LHCN-M2 (cell line): ENCODE results near the gene XPNPEP3. TPM values are rescaled to one million over a fixed set of nuclear protein-coding genes. Genes with fewer than 3 reads are reported as not detected.
"Not testable (repeated sequence)": the region's sequence is repeated elsewhere in the genome, so short reads cannot be mapped to it uniquely, and the experiment has no call there.

Experiments used
- DNase-seq: peaks from one replicate; pipeline ENCODE4 v3.0.0-alpha.2; 2012; ENCODE audit warnings: low read depth
- polyA plus RNA-seq: library from polyadenylated mRNA; unstranded; fragments of >200 nt; gene quantifications from one replicate; pipeline ENCODE4 v1.2.1, GENCODE V29; 2012; ENCODE audit warnings: missing spikeins
- total RNA-seq: library from RNA; depleted of rRNA; stranded (reverse); fragments of >200 nt; gene quantifications from 2 replicates; pipeline ENCODE4 v1.2.3, GENCODE V29; 2014; rRNA removed

The XPNPEP3 gene
- 9.4 and 10.7 TPM in 2 replicates for total RNA-seq
- polyA plus RNA-seq, result 7.0 TPM

GRCh38 chr22:40856513-40857308, at the start of gene XPNPEP3, which contains the start of gene ST13:
TSS of gene XPNPEP3 (plus strand) at chr22:40857148. CDS start at chr22:40857182, 34 bp downstream.
TSS of gene ST13 (minus strand) at chr22:40856639. CDS start at chr22:40856540, 99 bp downstream.
- DNase-seq, result peak; percentile 97

GRCh38 chr22:40808018-40808841, 48.7 kb upstream of the XPNPEP3 start:
- no peak for DNase-seq

GRCh38 chr22:40813912-40814315, 43.0 kb upstream of the XPNPEP3 start:
- no peak for DNase-seq

- DNase-seq, result no peak
Observed at GRCh38 chr22:40817737-40818136, 39.2 kb upstream of the XPNPEP3 start.

- DNase-seq, result no peak
Observed at GRCh38 chr22:40818192-40818746, 38.7 kb upstream of the XPNPEP3 start.

GRCh38 chr22:40818747-40819598, 38.0 kb upstream of the XPNPEP3 start, which contains the start of gene SLC25A17:
TSS of gene SLC25A17 (minus strand) at chr22:40819346. CDS start at chr22:40819248, 98 bp downstream.
- peak; percentile 76 for DNase-seq

GRCh38 chr22:40819599-40820140, 37.3 kb upstream of the XPNPEP3 start:
- peak; percentile 44 for DNase-seq

GRCh38 chr22:40823426-40823825, 33.5 kb upstream of the XPNPEP3 start:
- DNase-seq, result no peak

GRCh38 chr22:40826292-40826691, 30.7 kb upstream of the XPNPEP3 start:
- not testable (repeated sequence) for DNase-seq

- DNase-seq, result no peak
Observed at GRCh38 chr22:40826984-40827741, 29.8 kb upstream of the XPNPEP3 start.

- no peak for DNase-seq
Observed at GRCh38 chr22:40829131-40829530, 27.8 kb upstream of the XPNPEP3 start.

GRCh38 chr22:40834619-40835018, 22.3 kb upstream of the XPNPEP3 start:
- DNase-seq, result no peak

- DNase-seq, result no peak
Observed at GRCh38 chr22:40838486-40838885, 18.5 kb upstream of the XPNPEP3 start.

GRCh38 chr22:40844951-40845350, 12.0 kb upstream of the XPNPEP3 start:
- no peak for DNase-seq

- not testable (repeated sequence) for DNase-seq
Observed at GRCh38 chr22:40845816-40846215, 11.1 kb upstream of the XPNPEP3 start.

GRCh38 chr22:40853333-40853732, 3.6 kb upstream of the XPNPEP3 start:
- DNase-seq, result no peak

GRCh38 chr22:40853961-40854360, 3.0 kb upstream of the XPNPEP3 start:
- DNase-seq, result peak; percentile 11

- peak; percentile 19 for DNase-seq
Observed at GRCh38 chr22:40855071-40855978, 1.6 kb upstream of the XPNPEP3 start.

GRCh38 chr22:40855979-40856512, 902 bp upstream of the XPNPEP3 start:
- peak; percentile 50 for DNase-seq
